ENCODE results near the gene FLOT2.

DNA sequence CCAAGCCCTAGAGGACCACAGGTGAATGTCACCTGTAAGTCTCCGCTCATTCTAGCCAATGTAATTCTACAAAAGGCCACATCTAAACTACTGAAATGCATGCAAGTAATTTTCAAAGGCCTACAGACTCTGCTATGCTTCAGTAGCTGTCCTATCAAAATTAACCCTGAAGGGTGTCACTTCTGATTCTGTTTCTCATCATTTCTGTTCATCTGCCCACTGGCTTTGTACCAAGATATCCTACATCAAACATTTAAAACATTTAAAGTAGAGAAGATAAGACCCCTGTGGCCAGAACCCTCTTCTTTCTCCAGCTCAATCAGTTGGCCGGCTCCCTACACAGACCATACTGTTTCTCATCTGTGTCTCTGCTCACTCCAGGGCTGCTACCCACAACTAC, 32.3 kb upstream of the FLOT2 start:
- TF ChIP-seq, protein P1, sequence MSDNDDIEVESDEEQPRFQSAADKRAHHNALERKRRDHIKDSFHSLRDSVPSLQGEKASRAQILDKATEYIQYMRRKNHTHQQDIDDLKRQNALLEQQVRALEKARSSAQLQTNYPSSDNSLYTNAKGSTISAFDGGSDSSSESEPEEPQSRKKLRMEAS (IDR thresholded peaks at IDR 0.05; ENCODE audit: low read depth), result no peak
- TF ChIP-seq, protein P2, sequence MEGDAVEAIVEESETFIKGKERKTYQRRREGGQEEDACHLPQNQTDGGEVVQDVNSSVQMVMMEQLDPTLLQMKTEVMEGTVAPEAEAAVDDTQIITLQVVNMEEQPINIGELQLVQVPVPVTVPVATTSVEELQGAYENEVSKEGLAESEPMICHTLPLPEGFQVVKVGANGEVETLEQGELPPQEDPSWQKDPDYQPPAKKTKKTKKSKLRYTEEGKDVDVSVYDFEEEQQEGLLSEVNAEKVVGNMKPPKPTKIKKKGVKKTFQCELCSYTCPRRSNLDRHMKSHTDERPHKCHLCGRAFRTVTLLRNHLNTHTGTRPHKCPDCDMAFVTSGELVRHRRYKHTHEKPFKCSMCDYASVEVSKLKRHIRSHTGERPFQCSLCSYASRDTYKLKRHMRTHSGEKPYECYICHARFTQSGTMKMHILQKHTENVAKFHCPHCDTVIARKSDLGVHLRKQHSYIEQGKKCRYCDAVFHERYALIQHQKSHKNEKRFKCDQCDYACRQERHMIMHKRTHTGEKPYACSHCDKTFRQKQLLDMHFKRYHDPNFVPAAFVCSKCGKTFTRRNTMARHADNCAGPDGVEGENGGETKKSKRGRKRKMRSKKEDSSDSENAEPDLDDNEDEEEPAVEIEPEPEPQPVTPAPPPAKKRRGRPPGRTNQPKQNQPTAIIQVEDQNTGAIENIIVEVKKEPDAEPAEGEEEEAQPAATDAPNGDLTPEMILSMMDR (IDR thresholded peaks at IDR 0.05), result no peak
- TF ChIP-seq CHD2 (IDR thresholded peaks at IDR 0.05; ENCODE audit: low read length, partially characterized antibody), result peak; percentile 26
- TF ChIP-seq, protein P3, sequence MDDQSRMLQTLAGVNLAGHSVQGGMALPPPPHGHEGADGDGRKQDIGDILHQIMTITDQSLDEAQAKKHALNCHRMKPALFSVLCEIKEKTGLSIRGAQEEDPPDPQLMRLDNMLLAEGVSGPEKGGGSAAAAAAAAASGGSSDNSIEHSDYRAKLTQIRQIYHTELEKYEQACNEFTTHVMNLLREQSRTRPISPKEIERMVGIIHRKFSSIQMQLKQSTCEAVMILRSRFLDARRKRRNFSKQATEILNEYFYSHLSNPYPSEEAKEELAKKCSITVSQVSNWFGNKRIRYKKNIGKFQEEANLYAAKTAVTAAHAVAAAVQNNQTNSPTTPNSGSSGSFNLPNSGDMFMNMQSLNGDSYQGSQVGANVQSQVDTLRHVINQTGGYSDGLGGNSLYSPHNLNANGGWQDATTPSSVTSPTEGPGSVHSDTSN (IDR thresholded peaks at IDR 0.05), result peak; percentile 22; the same call in 1 of the 2 replicates
- no peak for TF ChIP-seq TEAD4 (IDR thresholded peaks at IDR 0.05; ENCODE audit: borderline replicate concordance, insufficient read depth)
- no peak for TF ChIP-seq MEF2A (IDR thresholded peaks at IDR 0.05; ENCODE audit: borderline replicate concordance, low read depth)
- no peak for TF ChIP-seq EZH2phosphoT487 (IDR thresholded peaks at IDR 0.05; ENCODE audit: borderline replicate concordance, low read depth)
- TF ChIP-seq GABPA (IDR thresholded peaks at IDR 0.05; ENCODE audit: low read depth), result no peak
- no peak for TF ChIP-seq RXRA (IDR thresholded peaks at IDR 0.05; ENCODE audit: borderline replicate concordance, low read depth)
- no peak for TF ChIP-seq YY1 (IDR thresholded peaks at IDR 0.05; ENCODE audit: low read depth)
- TF ChIP-seq, protein P4, sequence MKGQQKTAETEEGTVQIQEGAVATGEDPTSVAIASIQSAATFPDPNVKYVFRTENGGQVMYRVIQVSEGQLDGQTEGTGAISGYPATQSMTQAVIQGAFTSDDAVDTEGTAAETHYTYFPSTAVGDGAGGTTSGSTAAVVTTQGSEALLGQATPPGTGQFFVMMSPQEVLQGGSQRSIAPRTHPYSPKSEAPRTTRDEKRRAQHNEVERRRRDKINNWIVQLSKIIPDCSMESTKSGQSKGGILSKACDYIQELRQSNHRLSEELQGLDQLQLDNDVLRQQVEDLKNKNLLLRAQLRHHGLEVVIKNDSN (IDR thresholded peaks at IDR 0.05; ENCODE audit: borderline replicate concordance, low read depth), result no peak
- TF ChIP-seq RCOR1 (IDR thresholded peaks at IDR 0.05; ENCODE audit: low read length), result peak; percentile 20; the same call in 1 of the 2 replicates
- TF ChIP-seq, protein P5, sequence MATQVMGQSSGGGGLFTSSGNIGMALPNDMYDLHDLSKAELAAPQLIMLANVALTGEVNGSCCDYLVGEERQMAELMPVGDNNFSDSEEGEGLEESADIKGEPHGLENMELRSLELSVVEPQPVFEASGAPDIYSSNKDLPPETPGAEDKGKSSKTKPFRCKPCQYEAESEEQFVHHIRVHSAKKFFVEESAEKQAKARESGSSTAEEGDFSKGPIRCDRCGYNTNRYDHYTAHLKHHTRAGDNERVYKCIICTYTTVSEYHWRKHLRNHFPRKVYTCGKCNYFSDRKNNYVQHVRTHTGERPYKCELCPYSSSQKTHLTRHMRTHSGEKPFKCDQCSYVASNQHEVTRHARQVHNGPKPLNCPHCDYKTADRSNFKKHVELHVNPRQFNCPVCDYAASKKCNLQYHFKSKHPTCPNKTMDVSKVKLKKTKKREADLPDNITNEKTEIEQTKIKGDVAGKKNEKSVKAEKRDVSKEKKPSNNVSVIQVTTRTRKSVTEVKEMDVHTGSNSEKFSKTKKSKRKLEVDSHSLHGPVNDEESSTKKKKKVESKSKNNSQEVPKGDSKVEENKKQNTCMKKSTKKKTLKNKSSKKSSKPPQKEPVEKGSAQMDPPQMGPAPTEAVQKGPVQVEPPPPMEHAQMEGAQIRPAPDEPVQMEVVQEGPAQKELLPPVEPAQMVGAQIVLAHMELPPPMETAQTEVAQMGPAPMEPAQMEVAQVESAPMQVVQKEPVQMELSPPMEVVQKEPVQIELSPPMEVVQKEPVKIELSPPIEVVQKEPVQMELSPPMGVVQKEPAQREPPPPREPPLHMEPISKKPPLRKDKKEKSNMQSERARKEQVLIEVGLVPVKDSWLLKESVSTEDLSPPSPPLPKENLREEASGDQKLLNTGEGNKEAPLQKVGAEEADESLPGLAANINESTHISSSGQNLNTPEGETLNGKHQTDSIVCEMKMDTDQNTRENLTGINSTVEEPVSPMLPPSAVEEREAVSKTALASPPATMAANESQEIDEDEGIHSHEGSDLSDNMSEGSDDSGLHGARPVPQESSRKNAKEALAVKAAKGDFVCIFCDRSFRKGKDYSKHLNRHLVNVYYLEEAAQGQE (IDR thresholded peaks at IDR 0.05; ENCODE audit: low read depth, low read length), result no peak
